Tibial nerve (tissue), 4 donors: ENCODE data around the gene OR2L5. TPM values are rescaled to one million over a fixed set of nuclear protein-coding genes. Genes with fewer than 3 reads are reported as not detected.

Experiments
- DNase-seq, 2 donors: peaks; one replicate each; pipeline ENCODE4 v3.0.0-alpha.2; 2019; ENCODE audit warnings: low spot score in 2 of 2
- H3K27ac ChIP-seq, 4 donors: fragments of 200-600 bp; sonication (generic) in 3 of 4; one replicate each; pipeline ENCODE4 v1.5.1; 2017 to 2019; ENCODE audit warnings: mild to moderate bottlenecking in 1 of 4
- H3K27me3 ChIP-seq, 2 donors: fragments of 200-600 bp; sonication (generic) in 1 of 2; one replicate each; pipeline versions ENCODE4 v1.5.1 to v1.6.0; 2017 to 2019
- H3K36me3 ChIP-seq, 3 donors: fragments of 200-600 bp; sonication (generic); one replicate each; pipeline ENCODE4 v1.5.1; 2018 to 2019
- H3K4me1 ChIP-seq, 4 donors: fragments of 200-600 bp; sonication (generic) in 3 of 4; one replicate each; pipeline ENCODE4 v1.5.1; 2017 to 2019
- H3K4me3 ChIP-seq, 4 donors: fragments of 200-600 bp; sonication (generic) in 3 of 4; one replicate each; pipeline ENCODE4 v1.5.1; 2017 to 2019; ENCODE audit warnings: mild to moderate bottlenecking in 1 of 4, moderate library complexity in 1 of 4
- H3K9me3 ChIP-seq, 4 donors: fragments of 200-600 bp; sonication (generic) in 3 of 4; one replicate each; pipeline ENCODE4 v1.5.1; 2017 to 2019
- EP300 ChIP-seq, 2 donors: sonication (generic); formaldehyde crosslinking; IDR thresholded peaks; one replicate each; pipeline ENCODE4 v1.6.1; 2017; ENCODE audit warnings: antibody characterized with exemption in 2 of 2, mild to moderate bottlenecking in 1 of 2
- POLR2A ChIP-seq, 2 donors: fragments of 450-650 bp; IDR thresholded peaks; one replicate each; pipeline ENCODE4 v1.6.1; 2017; ENCODE audit warnings: antibody characterized with exemption in 2 of 2, mild to moderate bottlenecking in 2 of 2, moderate library complexity in 2 of 2
- WGBS, 2 donors: methylation state at CpG; one replicate each; pipeline ENCODE4 v1.1.5; 2018; 5-methylcytosine and 5-hydroxymethylcytosine counted together
- total RNA-seq, 4 donors: library from RNA; depleted of rRNA; stranded (reverse); fragments of >200 nt; gene quantifications; one replicate each; pipeline ENCODE4 v1.1.0, GENCODE V29; 2016
- TF ChIP-seq, protein P1 (sequence below), 5 experiments: fragments of 200-600 bp in 3 of 5; fragments of 450-650 bp in 2 of 5; sonication (generic) in 3 of 5; IDR thresholded peaks; one replicate each; pipeline ENCODE4 v1.5.1; 2016 to 2019; ENCODE audit warnings: antibody characterized with exemption in 5 of 5, mild to moderate bottlenecking in 3 of 5, moderate library complexity in 2 of 5

The OR2L5 gene
- total RNA-seq, 4 donors from 2014 or later = not detected

DNA sequence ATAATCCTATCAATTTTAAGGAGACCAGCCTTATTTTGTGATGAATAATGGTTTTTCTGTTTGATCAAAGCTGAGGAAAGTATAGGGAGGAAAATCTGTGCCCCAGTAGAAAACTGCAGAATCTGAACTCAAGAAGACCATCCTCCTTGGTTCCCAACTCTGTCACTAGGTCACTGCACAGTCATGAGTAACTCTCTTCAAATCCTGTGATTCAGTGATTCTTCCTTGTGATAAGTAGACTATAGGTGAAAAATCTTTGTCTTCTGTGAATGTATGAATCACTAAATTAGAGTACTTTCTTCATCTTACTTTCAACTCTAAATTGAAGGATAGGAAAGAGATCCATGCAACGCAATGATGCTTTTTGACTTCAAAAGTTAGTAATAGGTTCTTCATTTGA, 13.3 kb upstream of the OR2L5 start:
- TF ChIP-seq, protein P1, sequence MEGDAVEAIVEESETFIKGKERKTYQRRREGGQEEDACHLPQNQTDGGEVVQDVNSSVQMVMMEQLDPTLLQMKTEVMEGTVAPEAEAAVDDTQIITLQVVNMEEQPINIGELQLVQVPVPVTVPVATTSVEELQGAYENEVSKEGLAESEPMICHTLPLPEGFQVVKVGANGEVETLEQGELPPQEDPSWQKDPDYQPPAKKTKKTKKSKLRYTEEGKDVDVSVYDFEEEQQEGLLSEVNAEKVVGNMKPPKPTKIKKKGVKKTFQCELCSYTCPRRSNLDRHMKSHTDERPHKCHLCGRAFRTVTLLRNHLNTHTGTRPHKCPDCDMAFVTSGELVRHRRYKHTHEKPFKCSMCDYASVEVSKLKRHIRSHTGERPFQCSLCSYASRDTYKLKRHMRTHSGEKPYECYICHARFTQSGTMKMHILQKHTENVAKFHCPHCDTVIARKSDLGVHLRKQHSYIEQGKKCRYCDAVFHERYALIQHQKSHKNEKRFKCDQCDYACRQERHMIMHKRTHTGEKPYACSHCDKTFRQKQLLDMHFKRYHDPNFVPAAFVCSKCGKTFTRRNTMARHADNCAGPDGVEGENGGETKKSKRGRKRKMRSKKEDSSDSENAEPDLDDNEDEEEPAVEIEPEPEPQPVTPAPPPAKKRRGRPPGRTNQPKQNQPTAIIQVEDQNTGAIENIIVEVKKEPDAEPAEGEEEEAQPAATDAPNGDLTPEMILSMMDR (IDR thresholded peaks at IDR 0.05) = no peak
- no peak for TF ChIP-seq EP300 (IDR thresholded peaks at IDR 0.05)
- no peak for TF ChIP-seq POLR2A (IDR thresholded peaks at IDR 0.05)
- H3K9me3 ChIP-seq = no peaks in the 10 kb centered on the region
- no peaks in the 10 kb centered on the region for H3K27me3 ChIP-seq
- H3K4me3 ChIP-seq = no peak overlapping the region
- 89 to 95% methylated on average over 1 of the region's 1 CpG for WGBS, 2 donors
- H3K4me1 ChIP-seq = no peaks in the 10 kb centered on the region
- no peak for DNase-seq
- no peak overlapping the region for H3K27ac ChIP-seq
- no peaks in the 10 kb centered on the region for H3K36me3 ChIP-seq

DNA sequence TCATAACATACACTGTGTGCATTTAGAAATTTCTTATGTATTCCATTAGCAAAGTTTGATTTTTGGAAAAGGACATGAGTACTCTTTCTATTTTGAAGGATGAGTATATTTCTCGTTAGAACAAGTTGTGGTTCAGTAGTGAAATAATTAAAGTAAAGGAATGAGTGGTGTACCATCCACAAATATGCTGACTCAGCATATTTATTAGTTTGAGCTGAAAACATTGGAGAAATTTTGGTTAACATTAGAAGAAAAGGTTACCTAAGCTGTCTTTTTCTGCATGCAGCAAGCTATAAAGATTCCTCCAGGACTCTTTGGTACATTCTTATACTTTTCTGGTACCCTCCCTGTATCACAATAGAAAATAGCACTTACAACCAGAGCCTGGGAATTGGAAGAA, 5.7 kb upstream of the OR2L5 start:
- no peak for DNase-seq

DNA sequence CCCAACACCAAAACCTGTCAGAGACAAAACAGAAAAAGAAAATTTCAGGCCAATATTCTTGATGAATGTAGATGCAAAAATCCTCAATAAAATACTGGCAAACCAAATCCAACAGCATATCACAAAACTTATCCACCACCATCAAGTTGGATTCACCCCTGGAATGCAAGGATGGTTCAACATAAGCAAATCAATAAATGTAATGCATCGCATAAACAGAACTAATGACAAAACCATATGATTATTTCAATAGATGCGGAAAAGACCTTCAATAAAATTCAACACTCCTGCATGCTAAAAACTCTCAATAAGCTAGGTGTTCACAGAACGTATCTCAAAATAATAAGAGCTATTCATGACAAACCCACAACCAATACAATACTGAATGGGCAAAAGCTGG, 3.8 kb upstream of the OR2L5 start:
- H3K4me1 ChIP-seq = no peaks in the 10 kb centered on the region
- no peak overlapping the region for H3K27ac ChIP-seq
- no peak overlapping the region for H3K4me3 ChIP-seq
- TF ChIP-seq EP300 (IDR thresholded peaks at IDR 0.05) (no peak), POLR2A (IDR thresholded peaks at IDR 0.05) (no peak)
- TF ChIP-seq, protein P1 (IDR thresholded peaks at IDR 0.05) = no peak
- 81 to 85% methylated on average over 3 of the region's 3 CpGs for WGBS, 2 donors
- no peak for DNase-seq
- H3K9me3 ChIP-seq = peaks cover 0 to 37% (median 8%) of the 10 kb centered on the region in 4 donors
- no peaks in the 10 kb centered on the region for H3K27me3 ChIP-seq
- H3K36me3 ChIP-seq = no peaks in the 10 kb centered on the region

More for the DNA sequence above, 5.7 kb upstream of the OR2L5 start:
- no peak overlapping the region for H3K27ac ChIP-seq
- H3K27me3 ChIP-seq = no peaks in the 10 kb centered on the region
- H3K4me3 ChIP-seq = no peak overlapping the region
- no peaks in the 10 kb centered on the region for H3K4me1 ChIP-seq
- WGBS, 2 donors = 54 to 57% methylated on average over 1 of the region's 1 CpG
- H3K9me3 ChIP-seq = peaks cover 0 to 37% (median 8%) of the 10 kb centered on the region in 4 donors
- no peak for TF ChIP-seq POLR2A (IDR thresholded peaks at IDR 0.05)
- no peak for TF ChIP-seq EP300 (IDR thresholded peaks at IDR 0.05)
- TF ChIP-seq, protein P1 (IDR thresholded peaks at IDR 0.05) = no peak
- H3K36me3 ChIP-seq = no peaks in the 10 kb centered on the region

DNA sequence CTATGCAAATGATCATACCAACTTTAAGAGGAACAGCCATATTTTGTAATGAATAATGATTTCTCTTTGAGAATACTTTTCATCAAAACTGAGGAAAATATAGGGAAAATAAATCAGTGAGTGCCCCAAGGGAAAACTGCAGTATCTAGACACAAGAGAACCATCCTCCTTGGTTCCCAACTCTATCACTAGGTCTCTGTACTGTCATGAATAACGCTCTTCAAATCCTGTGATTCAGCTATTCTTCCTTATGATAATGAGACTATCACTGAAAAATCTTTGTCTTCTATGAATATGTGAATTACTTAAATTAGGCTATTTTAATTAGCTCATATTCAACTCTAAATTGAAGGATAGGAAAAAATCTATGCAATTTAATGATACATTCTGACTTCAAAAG, 2.3 kb downstream of the OR2L5 start:
- Histone ChIP-seq H3K36me3 (no peaks in the 10 kb centered on the region), H3K4me3 (no peak overlapping the region), H3K9me3 (peaks cover 0 to 9% (median under 1%) of the 10 kb centered on the region in 4 donors), H3K27ac (no peak overlapping the region), H3K27me3 (no peaks in the 10 kb centered on the region), H3K4me1 (no peaks in the 10 kb centered on the region)
- no peak for DNase-seq
- no peak for TF ChIP-seq EP300 (IDR thresholded peaks at IDR 0.05)
- TF ChIP-seq POLR2A (IDR thresholded peaks at IDR 0.05) = no peak
- TF ChIP-seq, protein P1 (IDR thresholded peaks at IDR 0.05) = no peak
- 78 to 88% methylated on average over 1 of the region's 1 CpG for WGBS, 2 donors

DNA sequence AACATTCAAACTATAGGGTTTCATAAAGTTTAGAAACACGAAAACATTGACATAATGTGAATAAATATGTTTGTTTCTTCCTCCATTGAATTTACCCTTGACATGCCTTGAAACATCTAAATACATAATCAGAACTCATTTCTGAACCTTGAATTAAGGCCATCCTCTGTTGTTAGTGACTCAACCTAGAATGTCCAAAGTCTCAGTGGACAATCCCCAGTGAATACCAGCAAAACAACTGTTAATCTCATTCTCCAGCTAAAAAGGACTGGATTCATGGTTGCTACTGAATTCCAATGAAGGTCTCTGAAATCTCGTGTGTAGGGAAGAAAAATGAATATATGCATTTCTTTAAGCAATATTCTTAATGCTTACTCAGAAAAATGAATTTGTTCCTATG, 16.3 kb downstream of the OR2L5 start, which contains the start of gene OR2L2:
TSS of gene OR2L2 (plus strand) at position 301 of the 400 bp plus-strand sequence. CDS start 8,198 bp downstream, outside the sequence.
- Histone ChIP-seq H3K36me3 (no peaks in the 10 kb centered on the region), H3K27ac (no peak within 1 kb of the TSS), H3K4me3 (no peak within 1 kb of the TSS), H3K4me1 (no peaks in the 10 kb centered on the region), H3K9me3 (peaks cover 0 to 22% (median 3%) of the 10 kb centered on the region in 4 donors), H3K27me3 (no peaks in the 10 kb centered on the region)
- TF ChIP-seq, protein P1 (IDR thresholded peaks at IDR 0.05) = no peak
- no peak for TF ChIP-seq EP300 (IDR thresholded peaks at IDR 0.05)
- no peak for TF ChIP-seq POLR2A (IDR thresholded peaks at IDR 0.05)
- DNase-seq = no peak
- WGBS, 2 donors = 55 to 73% methylated on average over 2 of the region's 2 CpGs
